GM19455 (cell line): ENCODE results near the gene PRKAG2.
A peak's percentile ranks its signal among the peaks of the same experiment; 100 is the strongest.
"Not testable (repeated sequence)": the region's sequence is repeated elsewhere in the genome, so short reads cannot be mapped to it uniquely, and the experiment has no call there.

Experiments used
- ATAC-seq: cut with Tn5 transposase; IDR thresholded peaks from one replicate; pipeline ENCODE4 v1.9.1; 2021; ENCODE audit not compliant: unreplicated experiment

Gene PRKAG2

GRCh38 chr7:151539088-151539671, 337.7 kb downstream of the PRKAG2 start:
- no peak for ATAC-seq

GRCh38 chr7:151537818-151538561, 338.9 kb downstream of the PRKAG2 start:
- no peak for ATAC-seq

GRCh38 chr7:151536178-151536577, 340.7 kb downstream of the PRKAG2 start:
- ATAC-seq = not testable (repeated sequence)

- no peak for ATAC-seq
Observed at GRCh38 chr7:151529842-151530241, 347.1 kb downstream of the PRKAG2 start.

GRCh38 chr7:151524845-151525244, 352.1 kb downstream of the PRKAG2 start:
- ATAC-seq = no peak

GRCh38 chr7:151524331-151524730, 352.6 kb downstream of the PRKAG2 start:
- no peak for ATAC-seq

- ATAC-seq = no peak
Observed at GRCh38 chr7:151520419-151521261, 356.3 kb downstream of the PRKAG2 start.

GRCh38 chr7:151519765-151520418, 357.0 kb downstream of the PRKAG2 start, which contains the start of gene RHEB:
Gene RHEB (minus strand): TSS chr7:151519895. CDS start chr7:151519511, 384 bp downstream.
- ATAC-seq = peak; percentile 76

- ATAC-seq = peak; percentile 66
Observed at GRCh38 chr7:151518947-151519764, 357.8 kb downstream of the PRKAG2 start.

GRCh38 chr7:151518105-151518946, 358.6 kb downstream of the PRKAG2 start:
- ATAC-seq = no peak

GRCh38 chr7:151517601-151518104, 359.3 kb downstream of the PRKAG2 start:
- ATAC-seq = no peak

GRCh38 chr7:151515276-151515565, 361.7 kb downstream of the PRKAG2 start:
- ATAC-seq = no peak

GRCh38 chr7:151514461-151515275, 362.2 kb downstream of the PRKAG2 start:
- no peak for ATAC-seq

- no peak for ATAC-seq
Observed at GRCh38 chr7:151513133-151513532, 363.8 kb downstream of the PRKAG2 start.

GRCh38 chr7:151512353-151512752, 364.6 kb downstream of the PRKAG2 start:
- no peak for ATAC-seq

GRCh38 chr7:151511946-151512345, 365.0 kb downstream of the PRKAG2 start:
- ATAC-seq = no peak

GRCh38 chr7:151511270-151511669, 365.6 kb downstream of the PRKAG2 start:
- no peak for ATAC-seq

- no peak for ATAC-seq
Observed at GRCh38 chr7:151509670-151510333, 367.1 kb downstream of the PRKAG2 start.
